OCI-LY7 (cell line): Measurements from ENCODE around the gene CCDC71L.

ENCODE experiments used
- CTCF ChIP-seq: fragments of 200-600 bp; sonication (generic); conservative IDR thresholded peaks from 2 replicates; pipeline ENCODE4 v1.5.1; 2014; ENCODE audit warnings: mild to moderate bottlenecking, antibody characterized with exemption, low read length, moderate library complexity, mixed read lengths
- EZH2phosphoT487 ChIP-seq: fragments of 200-600 bp; sonication (generic); IDR thresholded peaks from 2 replicates; pipeline ENCODE4 v1.6.1; 2018; ENCODE audit warnings: low read depth, borderline replicate concordance, mild to moderate bottlenecking, mixed run types, antibody characterized with exemption, low read length, moderate library complexity, mixed read lengths

GRCh38 chr7:106659166-106659962 is 1.6 kb downstream of the CCDC71L start:
- no peak for TF ChIP-seq CTCF
- TF ChIP-seq EZH2phosphoT487, result no peak
